Testis (tissue), 3 donors: ENCODE measurements around the gene PRPS2. TPM values are rescaled to one million over a fixed set of nuclear protein-coding genes. Genes with fewer than 3 reads are reported as not detected.

ENCODE experiments used
- DNase-seq: peaks from one replicate; pipeline ENCODE4 v3.0.0-alpha.2; 2019
- H3K27ac ChIP-seq, 2 donors: fragments of 200-600 bp; sonication (generic); one replicate each; pipeline ENCODE4 v1.5.1; 2019
- H3K27me3 ChIP-seq: fragments of 200-600 bp; sonication (generic); one replicate; pipeline ENCODE4 v1.5.1; 2019
- H3K36me3 ChIP-seq: fragments of 200-600 bp; sonication (generic); one replicate; pipeline ENCODE4 v1.5.1; 2017; ENCODE audit warnings: low read depth; ENCODE audit errors: missing control alignments
- H3K4me1 ChIP-seq: fragments of 200-600 bp; sonication (generic); one replicate; pipeline ENCODE4 v1.5.1; 2019
- H3K4me3 ChIP-seq, 2 donors: fragments of 200-600 bp; sonication (generic); one replicate each; pipeline ENCODE4 v1.5.1; 2017 to 2019
- H3K9me3 ChIP-seq: fragments of 200-600 bp; sonication (generic); one replicate; pipeline ENCODE4 v1.5.1; 2017
- CTCF ChIP-seq, 3 experiments: fragments of 450-650 bp in 2 of 3; fragments of 200-600 bp in 1 of 3; sonication (generic) in 1 of 3; IDR thresholded peaks; one replicate each; pipeline ENCODE4 v1.5.1; 2016 to 2019; ENCODE audit warnings: antibody characterized with exemption in 3 of 3, mild to moderate bottlenecking in 2 of 3, moderate library complexity in 1 of 3
- POLR2A ChIP-seq: fragments of 450-650 bp; IDR thresholded peaks from one replicate; pipeline ENCODE4 v1.6.1; 2017; ENCODE audit warnings: antibody characterized with exemption, mild to moderate bottlenecking, moderate library complexity
- WGBS, 2 donors: methylation state at CpG; one replicate each; pipeline ENCODE4 v1.1.5; 2018; 5-methylcytosine and 5-hydroxymethylcytosine counted together
- intact Hi-C: fragments of 100-400 bp; cut with DNase I; formaldehyde crosslinking; loops from one replicate; pipeline ENCODE4 v1.15.1; 2023; ENCODE audit warnings: low total_unique reads
- polyA plus RNA-seq: library from polyadenylated mRNA; stranded (reverse); fragments of 350-450 nt; fragmentation: Illumina TruSeq; extraction: RNeasy Lipid Tissue Mini Kit (QIAGEN cat#74804); gene quantifications from one replicate; pipeline ENCODE4 v1.2.3, GENCODE V29; 2014; ENCODE audit warnings: low read depth, low replicate concordance; ENCODE audit not compliant: insufficient read depth
- total RNA-seq, 2 donors: library from RNA; depleted of rRNA; stranded (reverse); fragments of >200 nt; gene quantifications; one replicate each; pipeline ENCODE4 v1.2.3, GENCODE V29; 2016

PRPS2 gene
- total and polyA plus RNA-seq, 3 donors from 2014 or later = 224 to 693 (median 331) TPM

GRCh38 chrX:12799118-12799517 lies 7.9 kb downstream of the PRPS2 start:
- Histone ChIP-seq H3K4me3 (no peak overlapping the region), H3K36me3 (no peaks in the 10 kb centered on the region), H3K9me3 (no peaks in the 10 kb centered on the region), H3K27ac (no peak overlapping the region), H3K4me1 (no peaks in the 10 kb centered on the region), H3K27me3 (no peaks in the 10 kb centered on the region)
- WGBS, 2 donors = 82 to 91% methylated on average over 10 to 13 of the region's 13 CpGs
- TF ChIP-seq CTCF (IDR thresholded peaks at IDR 0.05) = no peak
- no peak for TF ChIP-seq POLR2A
- DNase-seq = no peak
- intact Hi-C loops = no loop called here

GRCh38 chrX:12802741-12803140 lies 11.5 kb downstream of the PRPS2 start:
- H3K9me3 ChIP-seq = no peaks in the 10 kb centered on the region
- no peaks in the 10 kb centered on the region for H3K36me3 ChIP-seq
- TF ChIP-seq POLR2A = no peak
- no peak for TF ChIP-seq CTCF (IDR thresholded peaks at IDR 0.05)
- no peak overlapping the region for H3K4me3 ChIP-seq
- no peaks in the 10 kb centered on the region for H3K4me1 ChIP-seq
- H3K27ac ChIP-seq = peak overlapping the region in 1 of 2 donors; percentile 31
- 45 to 63% methylated on average over 2 to 5 of the region's 5 CpGs for WGBS, 2 donors
- intact Hi-C loops = no loop called here
- DNase-seq = peak; percentile 48
- H3K27me3 ChIP-seq = no peaks in the 10 kb centered on the region

GRCh38 chrX:12804655-12805054 lies 13.4 kb downstream of the PRPS2 start:
- no peak for DNase-seq
- intact Hi-C loops = no loop called here
- no peak for TF ChIP-seq CTCF (IDR thresholded peaks at IDR 0.05)
- TF ChIP-seq POLR2A = no peak
- no peaks in the 10 kb centered on the region for H3K27me3 ChIP-seq
- H3K9me3 ChIP-seq = no peaks in the 10 kb centered on the region
- H3K4me1 ChIP-seq = no peaks in the 10 kb centered on the region
- no peak overlapping the region for H3K4me3 ChIP-seq
- no peak overlapping the region for H3K27ac ChIP-seq
- no peaks in the 10 kb centered on the region for H3K36me3 ChIP-seq
- 27% methylated on average over 2 of the region's 2 CpGs; no CpG with 5 or more reads in 1 of the 2 donors for WGBS, 2 donors

GRCh38 chrX:12805333-12805732 lies 14.1 kb downstream of the PRPS2 start:
- DNase-seq = no peak
- H3K4me3 ChIP-seq = no peak overlapping the region
- no peaks in the 10 kb centered on the region for H3K4me1 ChIP-seq
- H3K27ac ChIP-seq = no peak overlapping the region
- no peaks in the 10 kb centered on the region for H3K27me3 ChIP-seq
- H3K9me3 ChIP-seq = no peaks in the 10 kb centered on the region
- intact Hi-C loops = no loop called here
- 79 to 83% methylated on average over 5 to 6 of the region's 6 CpGs for WGBS, 2 donors
- no peaks in the 10 kb centered on the region for H3K36me3 ChIP-seq
- no peak for TF ChIP-seq CTCF (IDR thresholded peaks at IDR 0.05)
- TF ChIP-seq POLR2A = no peak

GRCh38 chrX:12811658-12812057 lies 20.4 kb downstream of the PRPS2 start:
- Histone ChIP-seq H3K4me1 (no peaks in the 10 kb centered on the region), H3K9me3 (no peaks in the 10 kb centered on the region), H3K36me3 (no peaks in the 10 kb centered on the region), H3K4me3 (no peak overlapping the region), H3K27me3 (no peaks in the 10 kb centered on the region), H3K27ac (peak overlapping the region; percentile 31 to 75)
- TF ChIP-seq POLR2A = no peak
- TF ChIP-seq CTCF (IDR thresholded peaks at IDR 0.05) = no peak
- intact Hi-C loops = no loop called here
- peak; percentile 65 for DNase-seq
- 45 to 62% methylated on average over 5 to 8 of the region's 8 CpGs for WGBS, 2 donors
